Psoas muscle (tissue), 8 donors: ENCODE measurements around the gene HRH3. TPM values are rescaled to one million over a fixed set of nuclear protein-coding genes. Genes with fewer than 3 reads are reported as not detected.
A peak's percentile ranks its signal among the peaks of the same experiment; 100 is the strongest.

Source experiments
- ATAC-seq, 4 donors: fragments of 200-7000 bp; cut with Tn5 transposase; one replicate each; pipeline ENCODE4 v1.9.1; 2020; ENCODE audit warnings: moderate library complexity in 3 of 4, mild to moderate bottlenecking in 2 of 4
- DNase-seq, 2 donors: peaks; one replicate each; pipeline ENCODE4 v3.0.0-alpha.2; 2020
- H3K27ac ChIP-seq: fragments of 200-600 bp; one replicate; pipeline ENCODE4 v1.8.0; 2022
- H3K27me3 ChIP-seq, 3 donors: fragments of 200-600 bp in 1 of 3; one replicate each; pipeline versions ENCODE4 v1.6.1 to v1.8.0; 2013 to 2022; ENCODE audit warnings: low read length in 2 of 3, mild to moderate bottlenecking in 2 of 3, moderate library complexity in 1 of 3; ENCODE audit not compliant: insufficient read depth in 3 of 3
- H3K36me3 ChIP-seq, 2 donors: fragments of 200-600 bp in 1 of 2; one replicate each; pipeline versions ENCODE4 v1.6.1 to v1.8.0; 2013 to 2022; ENCODE audit warnings: low read depth in 1 of 2, mild to moderate bottlenecking in 1 of 2, moderate library complexity in 1 of 2; ENCODE audit not compliant: insufficient read depth in 1 of 2
- H3K4me1 ChIP-seq: fragments of 200-600 bp; one replicate; pipeline ENCODE4 v1.8.0; 2022
- H3K4me3 ChIP-seq: fragments of 200-600 bp; one replicate; pipeline ENCODE4 v1.8.0; 2022; ENCODE audit warnings: mild to moderate bottlenecking
- H3K9me3 ChIP-seq: fragments of 200-600 bp; one replicate; pipeline ENCODE4 v1.8.0; 2022
- CTCF ChIP-seq: fragments of 200-600 bp; IDR thresholded peaks from one replicate; pipeline ENCODE4 v1.8.0; 2022; ENCODE audit warnings: antibody characterized with exemption
- WGBS, 3 donors: extraction: QIAGEN DNeasy Blood & Tissue Kit; methylation state at CpG; one replicate each; pipeline versions ENCODE4 v1.1.6 to v1.1.7; 2013; 5-methylcytosine and 5-hydroxymethylcytosine counted together
- intact Hi-C, 2 donors: fragments of 100-400 bp; cut with DNase I; formaldehyde crosslinking; loops; one replicate each; pipeline versions ENCODE4 v1.11.0 to v1.14.2; 2022
- polyA plus RNA-seq, 3 donors: library from polyadenylated mRNA; stranded (reverse); fragments of 200-250 nt; gene quantifications; one replicate each; pipeline ENCODE4 v1.2.3, GENCODE V29; 2013
- total RNA-seq, 4 donors: library from RNA; stranded (reverse); fragmentation: NEBNext Ultra II Directional in 2 of 4; extraction: Animal tissue kit (Norgen Biotek cat#: 25700) in 2 of 4; gene quantifications; one replicate each; pipeline versions ENCODE4 v1.2.1 to v1.2.4, GENCODE V29; 2021 to 2023
- donor health status: healthy with polysubstance abuse.
- donor health status: DM: no; HTN: no; CAD: no; lungs with moderate emphysema.
- donor health status: Bipolar disorder and iron deficiency.
- donor health status: healthy.
- donor health status: DM: yes; HTN: yes; CAD: no.
- donor health status: DM: no; HTN: no; CAD: no.
- donor health status: DM: no; HTN: no; CAD: no.
- donor health status: DM: yes; HTN: yes; CAD: no.

Gene HRH3
- total and polyA plus RNA-seq, 7 donors: 0.03 TPM; not detected in 6

GRCh38 chr20:62170536-62170935, 49.5 kb downstream of the HRH3 start:
- intact Hi-C loops: no loop called here
- Histone ChIP-seq H3K9me3 (no peaks in the 10 kb centered on the region), H3K4me1 (peaks cover 8% of the 10 kb centered on the region), H3K4me3 (no peak overlapping the region), H3K36me3 (peaks cover 2 to 67% of the 10 kb centered on the region in 2 donors), H3K27ac (no peak overlapping the region), H3K27me3 (no peaks in the 10 kb centered on the region)
- WGBS, 3 donors: 89 to 90% (median 90%) methylated on average over 9 of the region's 9 CpGs
- no peak for ATAC-seq
- peak in 1 of 2 donors; percentile 27 for DNase-seq
- no peak for TF ChIP-seq CTCF

DNA sequence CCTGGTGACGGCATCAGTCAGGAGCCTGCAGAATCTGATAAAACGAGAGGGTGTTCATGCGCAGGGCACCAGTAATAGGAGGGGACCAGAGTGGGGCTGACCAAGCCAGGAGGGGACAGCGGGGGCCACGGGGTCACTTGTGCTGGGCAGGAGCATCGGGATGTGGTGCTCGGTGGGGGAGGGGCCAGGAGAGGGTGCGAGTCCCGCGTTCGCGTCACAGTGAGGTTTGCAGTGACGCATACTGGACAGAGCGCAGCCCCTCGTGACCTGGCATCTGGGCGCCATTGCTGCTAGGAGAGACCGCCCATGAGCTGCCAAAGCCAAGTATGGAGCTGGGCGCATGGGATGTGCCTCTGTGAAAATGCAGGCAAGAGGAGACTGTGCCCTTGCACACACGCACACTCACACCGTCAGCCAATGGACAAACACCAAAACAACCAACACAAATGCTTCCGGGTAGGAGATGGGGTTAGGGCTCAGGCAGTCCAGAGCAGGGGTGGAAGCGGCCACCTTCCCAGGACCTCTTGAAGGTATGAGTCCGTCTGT, 51.1 kb downstream of the HRH3 start:
- Histone ChIP-seq H3K9me3 (no peaks in the 10 kb centered on the region), H3K36me3 (peaks cover 4 to 67% of the 10 kb centered on the region in 2 donors), H3K27ac (no peak overlapping the region), H3K4me1 (peaks cover 8% of the 10 kb centered on the region), H3K27me3 (no peaks in the 10 kb centered on the region), H3K4me3 (no peak overlapping the region)
- WGBS, 3 donors: 93 to 96% (median 95%) methylated on average over 23 of the region's 23 CpGs
- TF ChIP-seq CTCF: no peak
- DNase-seq (peak in 1 of 2 donors; percentile 1), ATAC-seq (no peak)
- intact Hi-C loops: no loop called here

DNA sequence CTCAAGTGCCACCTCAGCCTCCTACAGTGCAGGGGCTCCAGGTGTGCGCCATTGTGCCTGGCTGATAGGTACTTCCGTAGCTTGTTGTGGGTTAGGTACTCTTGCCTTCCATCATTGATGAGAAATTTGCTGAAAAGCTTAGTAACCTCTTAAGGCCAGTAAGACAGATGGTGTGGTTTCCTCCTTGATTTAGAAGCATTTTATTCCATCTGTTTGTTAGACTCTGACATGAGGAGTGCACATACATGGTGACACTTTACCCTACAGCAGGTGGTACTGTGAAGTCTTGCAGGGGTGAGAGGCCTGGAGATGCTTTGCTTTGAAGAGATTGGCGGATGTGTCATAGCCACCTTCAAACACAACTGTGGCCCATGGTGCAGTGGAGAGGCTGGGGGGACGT, 52.0 kb downstream of the HRH3 start:
- intact Hi-C loops: no loop called here
- no peak for TF ChIP-seq CTCF
- no peaks in the 10 kb centered on the region for H3K27me3 ChIP-seq
- no peak overlapping the region for H3K4me3 ChIP-seq
- DNase-seq (peak in 1 of 2 donors; percentile 6), ATAC-seq (no peak)
- H3K36me3 ChIP-seq: peaks cover 7 to 67% of the 10 kb centered on the region in 2 donors
- no peaks in the 10 kb centered on the region for H3K9me3 ChIP-seq
- peaks cover 8% of the 10 kb centered on the region for H3K4me1 ChIP-seq
- 85 to 96% (median 92%) methylated on average over 4 of the region's 4 CpGs for WGBS, 3 donors
- H3K27ac ChIP-seq: no peak overlapping the region

DNA sequence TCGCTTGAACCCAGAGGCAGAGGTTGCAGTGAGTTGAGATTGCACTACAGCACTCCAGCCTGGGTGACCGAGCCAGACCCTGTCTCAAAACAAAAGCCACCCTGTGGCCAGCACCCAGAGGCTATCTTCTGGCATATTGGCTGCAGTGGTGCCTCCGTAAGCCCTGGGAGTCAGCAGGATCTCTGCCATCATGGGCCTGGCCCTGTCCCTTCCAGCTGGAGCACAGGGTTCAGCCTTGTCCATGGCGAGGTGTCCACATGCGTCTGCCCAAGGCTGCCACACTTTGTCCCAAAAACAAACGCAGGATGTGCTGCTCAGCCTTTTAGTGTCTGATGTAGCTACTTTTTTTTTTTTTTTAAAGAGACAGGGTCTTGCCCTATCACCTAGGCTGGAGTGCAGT, 52.6 kb downstream of the HRH3 start:
- Histone ChIP-seq H3K9me3 (no peaks in the 10 kb centered on the region), H3K36me3 (peaks cover 7 to 67% of the 10 kb centered on the region in 2 donors), H3K4me3 (no peak overlapping the region), H3K27me3 (no peaks in the 10 kb centered on the region), H3K4me1 (peaks cover 8% of the 10 kb centered on the region), H3K27ac (no peak overlapping the region)
- DNase-seq (peak in 1 of 2 donors; percentile 44), ATAC-seq (no peak)
- intact Hi-C loops: no loop called here
- TF ChIP-seq CTCF: no peak
- WGBS, 3 donors: 46 to 74% (median 53%) methylated on average over 6 of the region's 6 CpGs
